Neural progenitor cell (in vitro differentiated cells): ENCODE results near the gene COL20A1.

Experiments used
- EZH2 ChIP-seq: fragments of 200-600 bp; sonication (generic); IDR thresholded peaks from 2 replicates; pipeline ENCODE4 v1.6.1; 2017; ENCODE audit warnings: antibody characterized with exemption, mild to moderate bottlenecking, moderate library complexity
- EZH2phosphoT487 ChIP-seq: fragments of 200-600 bp; sonication (generic); IDR thresholded peaks from 2 replicates; pipeline ENCODE4 v1.6.1; 2017; ENCODE audit warnings: antibody characterized with exemption
- TF ChIP-seq, protein P1 (sequence below): fragments of 200-600 bp; sonication (generic); IDR thresholded peaks from 2 replicates; pipeline ENCODE4 v1.5.1; 2017; ENCODE audit warnings: antibody characterized with exemption, mild to moderate bottlenecking

DNA sequence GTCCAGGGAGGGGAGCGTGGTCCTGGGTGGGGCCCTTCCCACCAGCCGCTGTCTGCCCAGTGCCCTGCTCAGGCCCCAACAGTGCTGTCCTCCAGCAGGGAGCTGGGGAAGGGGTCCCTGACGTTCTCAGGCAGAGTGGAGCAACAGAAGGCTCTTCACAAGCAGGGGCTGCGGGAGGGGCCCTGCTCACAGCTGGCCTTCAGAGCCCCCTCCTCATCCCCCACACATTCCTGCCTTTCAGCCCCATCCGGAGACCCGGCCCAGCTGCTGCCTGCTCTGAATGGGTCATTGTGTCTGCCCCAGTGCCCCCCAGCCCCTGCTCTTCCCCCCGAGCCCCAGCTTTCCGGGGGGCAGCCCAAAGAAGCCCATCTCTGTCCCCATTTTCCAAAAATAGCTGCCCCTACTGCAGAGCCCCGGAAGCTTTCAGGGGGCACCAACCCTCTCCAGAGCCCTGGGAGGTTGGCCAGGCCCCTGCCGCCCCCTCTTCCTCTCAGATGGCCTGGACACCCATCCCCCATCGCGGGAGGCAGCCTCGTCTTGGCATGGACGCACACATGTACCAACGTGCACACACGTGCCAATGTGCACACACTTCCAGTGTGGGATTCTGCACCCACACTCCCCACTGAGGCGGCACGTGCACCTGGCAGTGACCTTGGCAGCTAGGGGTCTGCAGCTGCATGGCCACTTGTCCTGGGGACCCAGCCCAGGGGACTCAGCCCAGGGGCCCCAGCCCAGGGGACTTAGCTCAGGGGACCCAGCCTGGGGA, 3.7 kb downstream of the COL20A1 start:
- TF ChIP-seq, protein P1, sequence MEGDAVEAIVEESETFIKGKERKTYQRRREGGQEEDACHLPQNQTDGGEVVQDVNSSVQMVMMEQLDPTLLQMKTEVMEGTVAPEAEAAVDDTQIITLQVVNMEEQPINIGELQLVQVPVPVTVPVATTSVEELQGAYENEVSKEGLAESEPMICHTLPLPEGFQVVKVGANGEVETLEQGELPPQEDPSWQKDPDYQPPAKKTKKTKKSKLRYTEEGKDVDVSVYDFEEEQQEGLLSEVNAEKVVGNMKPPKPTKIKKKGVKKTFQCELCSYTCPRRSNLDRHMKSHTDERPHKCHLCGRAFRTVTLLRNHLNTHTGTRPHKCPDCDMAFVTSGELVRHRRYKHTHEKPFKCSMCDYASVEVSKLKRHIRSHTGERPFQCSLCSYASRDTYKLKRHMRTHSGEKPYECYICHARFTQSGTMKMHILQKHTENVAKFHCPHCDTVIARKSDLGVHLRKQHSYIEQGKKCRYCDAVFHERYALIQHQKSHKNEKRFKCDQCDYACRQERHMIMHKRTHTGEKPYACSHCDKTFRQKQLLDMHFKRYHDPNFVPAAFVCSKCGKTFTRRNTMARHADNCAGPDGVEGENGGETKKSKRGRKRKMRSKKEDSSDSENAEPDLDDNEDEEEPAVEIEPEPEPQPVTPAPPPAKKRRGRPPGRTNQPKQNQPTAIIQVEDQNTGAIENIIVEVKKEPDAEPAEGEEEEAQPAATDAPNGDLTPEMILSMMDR, result no peak
- TF ChIP-seq EZH2 (no peak), EZH2phosphoT487 (no peak)
